GM19238 (cell line): ENCODE results near the gene P2RY8.
A peak's percentile ranks its signal among the peaks of the same experiment; 100 is the strongest.
"Not testable (repeated sequence)": the region's sequence is repeated elsewhere in the genome, so short reads cannot be mapped to it uniquely, and the experiment has no call there.

Experiments used
- DNase-seq: peaks from one replicate; pipeline ENCODE4 v3.0.0; 2011; ENCODE audit warnings: low spot score; ENCODE audit not compliant: insufficient read length

The P2RY8 gene, protein sequence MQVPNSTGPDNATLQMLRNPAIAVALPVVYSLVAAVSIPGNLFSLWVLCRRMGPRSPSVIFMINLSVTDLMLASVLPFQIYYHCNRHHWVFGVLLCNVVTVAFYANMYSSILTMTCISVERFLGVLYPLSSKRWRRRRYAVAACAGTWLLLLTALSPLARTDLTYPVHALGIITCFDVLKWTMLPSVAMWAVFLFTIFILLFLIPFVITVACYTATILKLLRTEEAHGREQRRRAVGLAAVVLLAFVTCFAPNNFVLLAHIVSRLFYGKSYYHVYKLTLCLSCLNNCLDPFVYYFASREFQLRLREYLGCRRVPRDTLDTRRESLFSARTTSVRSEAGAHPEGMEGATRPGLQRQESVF

DNA sequence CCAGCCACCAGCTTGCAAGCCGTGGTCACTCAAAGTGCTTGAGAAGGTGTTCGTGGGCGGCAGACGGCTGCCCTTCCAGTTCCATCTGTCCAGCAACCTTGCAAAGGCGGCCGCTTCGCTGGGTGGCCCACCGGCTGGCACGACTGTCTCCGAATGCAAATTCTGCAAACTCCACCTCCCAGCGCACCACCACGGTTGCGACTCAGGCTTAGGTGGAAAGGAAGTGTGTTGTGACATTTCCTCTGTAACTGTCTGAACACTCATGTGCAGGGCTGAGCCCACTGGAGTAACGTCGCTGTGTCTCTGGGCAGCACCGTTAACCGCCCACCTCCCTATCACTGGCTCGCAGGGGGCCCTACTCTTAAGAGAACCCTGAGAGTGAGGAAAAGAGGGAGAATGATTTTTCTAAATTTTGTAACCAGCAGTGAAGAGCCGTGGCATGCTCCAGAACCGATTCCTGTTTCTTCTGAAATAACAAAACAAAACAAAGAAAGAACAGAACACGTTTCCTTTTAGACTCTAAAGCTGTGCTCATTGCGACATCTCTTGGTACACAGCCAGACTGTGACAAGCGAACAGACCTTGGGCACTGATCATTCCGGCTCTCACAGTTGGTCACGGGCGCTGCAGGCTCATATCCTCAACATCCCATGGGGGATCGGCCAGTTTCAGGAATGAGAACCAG is at the start of gene P2RY8:
P2RY8 (minus strand) TSS at position 155 of the 685 bp plus-strand sequence. CDS start 70,627 bp downstream, outside the sequence.
- DNase-seq: peak; percentile 49

DNA sequence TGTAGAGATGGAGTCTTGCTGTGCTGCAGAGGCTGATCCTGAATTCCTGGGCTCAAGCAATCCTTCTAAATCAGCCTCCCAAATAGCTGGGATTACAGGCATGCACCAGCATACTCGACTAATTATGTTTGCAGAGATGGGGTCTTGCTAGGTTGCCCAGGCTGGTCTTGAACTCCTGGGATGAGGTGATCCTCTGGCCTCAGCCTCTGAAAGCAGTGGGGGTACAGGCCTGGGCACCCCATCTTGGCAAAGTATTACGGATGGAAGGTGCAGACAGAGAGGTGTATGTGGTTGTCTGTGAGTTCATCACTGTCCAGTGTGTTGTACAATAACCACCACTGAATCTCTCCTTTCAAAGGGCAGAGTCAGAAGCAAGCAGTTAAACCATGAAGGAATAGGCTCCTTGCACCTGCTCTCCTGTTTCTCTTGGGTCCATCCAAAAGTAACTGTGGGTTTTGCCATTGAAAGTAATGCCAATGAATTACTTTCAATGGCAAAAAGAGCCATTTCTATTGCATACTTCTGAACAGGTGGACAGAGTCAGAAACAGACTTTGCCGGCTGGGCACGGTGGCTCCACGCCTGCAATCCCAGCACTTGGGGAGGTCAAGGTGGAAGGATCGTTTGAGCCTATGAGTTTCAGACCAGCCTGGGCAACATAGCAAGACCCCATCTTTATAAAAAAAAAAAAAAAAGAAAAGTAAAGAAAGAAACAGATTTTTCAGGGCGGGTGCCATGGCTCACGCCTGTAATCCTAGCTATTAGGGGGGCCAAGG is 47.4 kb upstream of the P2RY8 start:
- DNase-seq: no peak

DNA sequence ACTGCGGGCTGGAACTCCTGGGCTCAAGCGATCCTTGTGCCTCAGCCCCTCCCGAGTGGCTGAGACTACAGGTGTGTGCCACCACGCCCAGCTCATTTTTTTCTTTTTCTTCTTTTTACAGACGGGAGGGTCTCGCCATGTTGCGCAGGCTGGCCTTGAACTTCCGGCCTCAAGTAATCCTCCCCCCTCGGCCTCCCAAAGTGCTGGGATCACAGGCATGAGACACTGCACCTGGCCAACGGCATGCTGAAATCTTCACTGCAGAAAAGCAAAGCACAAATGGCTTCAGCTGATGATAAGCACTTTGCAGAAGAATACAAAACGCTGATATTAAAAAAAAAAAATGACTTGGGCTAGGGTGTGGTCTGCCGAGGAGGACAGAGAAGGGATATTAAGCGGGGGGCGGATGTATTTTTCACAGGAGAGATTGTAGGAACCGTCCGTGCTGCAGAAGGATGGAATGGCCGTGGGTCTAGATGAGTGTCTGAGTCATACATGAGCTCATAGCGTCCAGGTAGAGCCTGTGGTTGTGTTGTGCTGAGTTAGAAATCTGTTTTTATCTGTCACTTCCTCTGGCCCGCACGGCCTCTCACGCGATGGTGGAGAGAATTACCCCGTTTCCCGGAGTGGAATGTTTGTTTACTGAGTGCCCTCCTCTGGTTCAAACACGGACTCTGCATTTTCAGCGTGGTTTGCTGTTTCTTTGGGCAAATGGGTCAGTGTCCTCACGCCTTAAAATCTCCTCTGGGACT is 45.9 kb upstream of the P2RY8 start:
- no peak for DNase-seq

DNA sequence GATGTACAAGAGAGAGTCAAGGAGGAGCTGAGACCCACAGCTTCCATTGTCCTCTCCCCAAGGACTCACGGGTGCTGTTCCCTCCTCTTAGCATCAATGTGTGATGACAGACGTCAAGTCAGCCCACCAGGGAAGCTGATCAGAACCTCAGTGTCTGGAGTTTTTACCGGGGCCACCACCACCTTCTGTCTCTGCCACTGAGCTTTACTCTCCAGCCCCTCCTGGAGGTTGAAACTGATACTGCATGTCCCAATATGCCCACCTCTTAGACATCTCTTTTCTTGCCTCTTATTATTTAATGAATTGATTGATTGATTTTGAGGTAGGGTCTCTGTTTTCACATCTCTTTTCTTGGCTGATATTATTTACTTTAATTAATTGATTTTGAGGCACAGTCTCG is 44.1 kb upstream of the P2RY8 start:
- DNase-seq: peak; percentile 44

DNA sequence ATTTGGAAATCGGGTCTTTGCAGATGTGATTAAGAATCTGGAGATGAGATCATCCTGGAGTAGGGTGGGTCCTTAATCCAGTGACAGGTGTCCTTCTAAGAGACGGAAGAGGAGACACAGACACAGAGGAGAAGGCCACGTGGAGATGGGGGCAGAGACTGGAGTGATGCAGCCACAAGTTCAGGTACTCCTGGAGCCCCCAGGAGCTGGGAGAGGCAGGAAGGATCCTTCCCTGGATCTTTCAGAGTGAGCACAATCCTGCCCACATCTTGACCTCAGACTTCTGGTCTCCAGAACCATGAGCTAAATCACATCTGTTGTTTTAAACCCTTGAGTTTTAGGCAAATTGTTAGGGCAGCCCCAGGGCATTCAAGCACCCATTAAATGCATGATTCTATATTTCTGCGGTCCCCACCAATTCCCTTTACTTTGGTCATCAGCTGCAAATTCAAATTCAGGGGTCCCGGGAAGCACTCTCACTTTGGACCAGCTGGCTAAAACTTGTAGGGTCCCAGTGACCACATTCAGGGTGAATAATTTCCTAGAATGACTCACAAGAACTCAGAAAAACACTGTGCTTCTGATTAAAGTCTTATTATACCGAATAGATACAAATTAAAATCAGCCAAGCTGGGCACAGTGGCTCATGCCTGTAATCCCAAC is 41.7 kb upstream of the P2RY8 start:
- no peak for DNase-seq

DNA sequence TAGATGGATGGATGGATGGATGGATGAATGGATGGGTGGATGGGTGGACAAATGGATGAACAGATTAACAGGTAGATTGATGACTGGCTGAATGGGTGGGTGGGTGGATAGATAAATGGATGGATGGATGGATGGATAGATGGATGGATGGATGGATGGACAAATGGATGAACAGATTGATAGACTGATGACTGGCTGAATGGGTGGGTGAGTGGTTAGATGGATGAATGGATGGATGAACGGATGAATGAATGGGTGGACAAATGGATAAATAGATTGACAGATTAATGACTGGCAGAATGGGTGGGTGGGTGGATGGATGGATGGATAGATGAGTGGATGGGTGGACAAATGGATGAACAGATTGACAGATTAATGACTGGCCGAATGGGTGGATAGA is 40.9 kb upstream of the P2RY8 start:
- DNase-seq: no peak

DNA sequence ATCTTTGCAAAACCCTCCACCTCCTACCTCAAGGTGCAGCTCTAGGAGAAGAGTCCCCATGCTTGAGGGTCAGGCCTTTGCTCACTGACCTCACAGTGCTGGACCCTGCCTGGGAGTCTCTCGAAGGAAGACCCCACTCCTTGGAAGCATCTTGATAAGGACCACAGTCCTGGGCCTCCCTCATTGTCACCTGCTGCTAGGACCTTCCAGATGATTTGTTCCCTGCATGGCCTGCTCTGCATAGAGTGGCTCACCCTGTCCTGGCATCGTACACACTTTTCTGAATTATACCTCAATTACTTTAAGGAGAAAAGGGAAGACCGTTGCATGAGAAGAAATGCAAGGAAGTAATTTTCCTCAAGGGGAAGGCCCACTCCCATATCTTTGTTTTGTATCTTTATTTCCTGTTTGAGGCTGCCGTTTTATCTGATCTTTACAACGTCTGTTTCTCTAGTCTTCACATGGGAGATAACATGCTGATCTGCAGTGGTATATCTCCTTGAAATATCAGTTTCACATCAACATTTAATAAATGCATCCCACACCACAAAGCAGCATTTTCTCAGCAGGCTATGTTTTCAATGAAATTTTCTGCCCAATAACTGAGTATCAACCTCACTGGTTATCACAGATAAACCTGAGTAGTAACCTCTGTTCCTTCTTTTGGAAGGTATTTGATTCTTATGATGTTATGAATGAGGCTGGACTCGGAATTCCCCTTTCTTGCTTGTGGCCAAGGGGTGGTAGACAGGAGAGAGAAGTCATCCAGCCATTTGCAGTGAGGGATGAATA is 39.4 kb upstream of the P2RY8 start:
- DNase-seq: no peak

DNA sequence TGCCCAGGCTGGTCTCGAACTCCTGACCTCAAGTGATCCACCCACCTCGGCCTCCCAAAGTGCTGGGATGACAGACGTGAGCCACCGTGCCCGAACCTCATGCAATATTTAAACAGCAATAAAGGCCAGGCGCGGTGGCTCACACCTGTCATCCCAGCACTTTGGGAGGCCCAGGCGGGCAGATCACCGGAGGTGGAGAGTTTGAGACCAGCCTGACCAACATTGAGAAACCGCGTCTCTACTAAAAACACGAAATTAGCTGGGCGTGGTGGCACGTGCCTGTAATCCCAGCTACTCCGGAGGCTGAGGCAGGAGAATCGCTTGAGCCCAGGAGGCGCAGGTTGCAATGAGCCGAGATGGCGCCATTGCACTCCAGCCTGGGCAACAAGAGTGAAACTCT is 37.2 kb upstream of the P2RY8 start:
- not testable (repeated sequence) for DNase-seq

DNA sequence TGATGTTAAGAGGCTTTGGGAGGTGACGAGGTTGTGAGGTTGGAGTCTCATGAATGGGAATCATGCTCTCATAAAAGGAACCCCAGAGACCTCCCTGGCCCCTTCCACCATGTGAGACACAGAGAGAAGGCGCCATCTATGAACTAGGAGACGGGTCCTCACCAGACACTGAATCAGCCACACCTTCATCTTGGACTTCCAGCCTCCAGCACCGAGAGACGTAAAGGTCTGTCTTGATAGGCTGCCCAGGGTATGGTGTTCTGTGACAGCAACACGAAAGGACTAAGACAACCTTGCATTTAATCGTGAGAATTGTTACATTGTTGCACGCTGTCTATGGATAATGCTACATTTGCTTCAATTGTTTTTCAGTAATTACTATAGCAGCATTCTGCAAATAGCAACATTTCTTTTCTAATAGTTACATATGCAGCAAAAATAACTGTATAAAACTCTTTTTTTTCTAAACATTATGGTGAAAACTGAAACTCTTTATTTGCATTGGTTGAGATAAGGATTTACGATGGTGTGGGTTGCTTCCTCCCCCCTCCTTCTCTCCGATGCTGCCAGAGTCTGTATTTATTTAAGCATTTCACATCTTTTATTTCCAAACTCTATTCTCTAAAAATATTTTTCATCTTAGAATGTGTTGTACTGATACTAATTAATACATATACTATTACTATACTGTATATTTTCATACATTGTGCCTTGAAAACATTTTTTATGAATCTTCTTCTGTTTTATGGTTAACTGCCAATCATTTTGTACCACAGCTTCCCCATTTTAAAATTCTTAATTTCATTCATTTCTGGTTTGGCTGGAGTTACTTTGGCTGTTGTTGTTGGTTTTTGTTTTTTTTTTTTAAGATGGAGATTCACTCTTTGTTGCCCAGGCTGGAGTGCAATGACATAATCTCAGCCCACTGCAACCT is 28.0 kb upstream of the P2RY8 start:
- no peak for DNase-seq

DNA sequence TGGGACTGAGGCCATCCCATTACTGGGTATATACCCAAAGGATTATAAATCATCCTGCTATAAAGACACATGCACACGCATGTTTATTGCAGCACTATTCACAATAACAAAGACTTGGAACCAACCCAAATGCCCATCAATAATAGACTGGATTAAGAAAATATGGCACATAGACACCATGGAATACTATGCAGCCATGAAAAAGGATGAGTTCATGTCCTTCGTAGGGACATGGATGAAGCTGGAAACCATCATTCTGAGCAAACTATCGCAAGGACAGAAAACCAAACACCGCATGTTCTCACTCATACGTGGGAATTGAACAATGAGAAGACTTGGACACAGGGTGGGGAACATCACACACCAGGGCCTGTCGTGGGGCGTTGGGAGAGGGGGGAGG is 27.1 kb upstream of the P2RY8 start:
- not testable (repeated sequence) for DNase-seq

DNA sequence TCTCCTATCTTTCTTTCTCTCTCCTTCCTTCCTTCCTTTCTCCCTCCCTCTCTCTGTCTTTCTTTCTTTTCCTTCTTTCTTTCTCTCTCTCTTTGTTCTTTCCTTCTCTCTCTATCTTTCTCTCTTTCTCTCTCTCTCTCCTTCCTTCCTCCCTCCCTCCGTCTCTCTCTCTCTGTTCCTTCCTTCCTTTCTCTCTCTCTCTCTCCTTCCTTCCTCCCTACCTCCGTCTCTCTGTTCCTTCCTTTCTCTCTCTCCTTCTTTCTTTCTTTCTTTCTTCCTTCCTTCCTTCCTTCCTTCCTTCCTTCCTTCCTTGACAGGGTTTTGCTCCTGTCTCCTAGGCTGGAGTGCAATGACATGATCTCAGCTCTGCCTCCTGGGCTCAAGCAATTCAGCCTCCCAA is 24.2 kb upstream of the P2RY8 start:
- DNase-seq: no peak

DNA sequence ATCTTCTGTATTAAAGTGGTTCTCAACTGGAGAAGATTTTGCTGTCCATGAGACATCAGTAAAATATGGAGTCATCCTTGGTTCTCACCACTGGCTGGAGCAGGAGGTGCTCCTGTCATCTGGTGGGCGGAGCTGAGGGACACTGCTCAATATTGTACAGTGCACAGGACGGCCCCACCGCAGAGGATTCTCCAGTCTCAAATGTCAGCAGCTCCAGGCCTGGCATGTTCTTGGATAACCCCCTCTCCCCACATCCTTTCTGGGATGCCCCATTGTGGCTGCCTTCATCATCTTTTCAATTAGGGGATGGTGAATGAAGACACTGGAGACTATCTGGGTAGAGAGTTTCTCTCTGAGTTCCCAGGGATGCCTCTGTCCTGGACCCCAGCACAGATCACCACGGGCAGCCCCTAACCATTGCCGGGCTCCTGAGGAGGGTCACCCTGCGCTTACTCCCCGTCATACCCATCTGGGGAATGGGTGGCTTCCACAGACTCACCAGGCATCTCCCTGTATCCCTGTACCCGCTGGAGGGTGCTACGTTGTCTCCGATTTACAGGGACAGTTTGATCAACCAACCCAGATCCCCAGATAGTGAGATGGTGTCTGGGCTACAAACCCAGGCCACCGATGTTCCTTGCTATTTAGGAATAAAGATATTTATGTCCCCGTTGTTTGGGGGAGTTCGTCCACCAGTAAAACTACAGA is 21.9 kb upstream of the P2RY8 start:
- DNase-seq: no peak

DNA sequence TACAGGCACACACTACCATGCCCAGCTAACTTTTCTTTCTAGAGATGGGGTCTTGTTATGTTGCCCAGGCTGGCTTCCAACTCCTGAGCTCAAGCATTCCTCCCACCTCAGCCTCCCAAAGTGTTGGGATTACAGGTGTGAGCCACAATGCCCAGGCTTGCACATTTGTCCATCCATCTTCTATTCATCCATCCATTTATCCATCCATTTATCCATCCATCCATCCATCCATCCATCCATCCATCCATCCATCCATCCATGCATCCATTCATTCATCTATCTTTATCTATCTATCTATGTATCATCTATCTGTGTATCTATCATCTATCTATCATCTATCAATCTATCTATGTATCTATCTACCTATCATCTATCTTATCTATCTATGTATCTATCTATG is 20.5 kb upstream of the P2RY8 start:
- not testable (repeated sequence) for DNase-seq

DNA sequence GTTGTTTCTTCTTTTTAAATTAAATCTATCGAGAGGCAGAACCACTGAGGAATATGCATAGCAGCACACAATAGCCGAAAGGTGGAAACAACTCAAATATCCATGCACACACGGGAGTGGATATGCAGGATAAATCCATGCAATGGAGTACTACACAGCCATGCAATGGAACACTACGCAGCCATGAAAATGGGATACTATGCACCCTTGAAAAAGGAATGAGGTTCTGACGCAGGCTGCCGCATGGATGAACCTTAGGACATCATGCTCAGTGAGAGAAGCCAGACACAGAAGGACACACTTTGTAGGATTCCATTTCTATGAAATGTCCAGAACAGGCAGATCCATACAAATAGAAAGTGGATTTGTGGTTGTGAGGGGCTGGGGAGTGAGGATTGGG is 18.4 kb upstream of the P2RY8 start:
- DNase-seq: no peak

DNA sequence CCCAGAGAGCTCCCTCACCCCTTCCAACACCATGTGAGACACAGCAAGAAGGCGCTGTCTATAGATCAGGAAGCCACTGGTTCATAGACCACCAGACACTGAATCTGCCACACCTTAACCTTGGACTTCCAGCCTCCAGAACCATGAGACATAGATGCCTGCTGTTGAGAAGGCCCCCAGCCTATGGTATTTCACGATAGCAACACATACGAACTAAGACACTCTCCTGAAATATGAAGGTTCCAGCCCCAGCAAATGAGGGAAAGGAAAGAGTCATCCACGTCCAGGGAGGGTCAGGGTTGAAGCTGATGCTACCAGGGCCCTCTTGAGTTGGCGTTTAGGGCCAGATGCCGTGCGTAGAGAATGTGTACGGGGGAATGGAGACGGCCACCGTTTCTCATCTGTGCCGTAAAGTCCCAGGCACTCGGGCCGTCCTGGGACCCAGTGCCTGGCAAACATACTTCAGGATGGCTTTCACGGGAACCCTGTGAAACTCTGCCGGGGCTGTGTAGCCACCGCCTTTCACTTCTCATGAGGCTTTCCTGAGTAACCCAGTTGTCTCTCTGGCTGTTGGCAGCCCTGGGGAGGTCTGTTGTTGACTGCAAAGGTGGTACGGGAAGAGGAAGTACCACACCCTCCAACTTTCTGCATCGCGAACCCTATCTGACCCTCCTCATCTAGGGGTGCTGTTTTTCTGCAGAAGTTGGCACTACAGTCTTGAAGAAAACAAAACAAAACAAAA is 17.7 kb upstream of the P2RY8 start:
- DNase-seq: no peak

DNA sequence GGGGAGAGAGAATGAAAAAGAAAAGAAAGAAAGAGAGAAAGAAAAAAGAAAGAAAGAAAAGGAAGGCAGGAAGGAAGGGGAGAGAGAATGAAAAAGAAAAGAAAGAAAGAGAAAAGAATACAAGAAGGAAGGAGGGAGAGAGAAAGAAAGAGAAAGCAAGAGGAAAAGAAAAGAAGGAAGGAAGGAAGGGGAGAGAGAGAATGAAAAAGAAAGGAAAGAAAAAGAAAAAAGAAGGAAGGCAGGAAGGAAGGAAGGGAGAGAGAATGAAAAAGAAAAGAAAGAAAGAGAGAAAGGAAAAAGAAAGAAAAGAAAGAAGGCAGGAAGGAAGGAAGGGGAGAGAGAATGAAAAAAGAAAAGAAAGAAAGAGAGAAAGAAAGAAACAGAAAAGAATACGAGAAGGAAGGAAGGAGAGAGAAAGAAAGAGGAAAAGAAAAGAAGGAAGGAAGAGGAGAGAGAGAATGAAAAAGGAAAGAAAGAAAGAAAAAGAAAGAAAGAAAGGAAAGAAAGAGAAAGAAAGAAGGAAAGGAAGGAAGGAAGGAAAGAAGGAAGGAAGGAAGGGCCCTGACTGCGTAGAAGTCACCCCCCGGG is 15.1 kb upstream of the P2RY8 start:
- no peak for DNase-seq

DNA sequence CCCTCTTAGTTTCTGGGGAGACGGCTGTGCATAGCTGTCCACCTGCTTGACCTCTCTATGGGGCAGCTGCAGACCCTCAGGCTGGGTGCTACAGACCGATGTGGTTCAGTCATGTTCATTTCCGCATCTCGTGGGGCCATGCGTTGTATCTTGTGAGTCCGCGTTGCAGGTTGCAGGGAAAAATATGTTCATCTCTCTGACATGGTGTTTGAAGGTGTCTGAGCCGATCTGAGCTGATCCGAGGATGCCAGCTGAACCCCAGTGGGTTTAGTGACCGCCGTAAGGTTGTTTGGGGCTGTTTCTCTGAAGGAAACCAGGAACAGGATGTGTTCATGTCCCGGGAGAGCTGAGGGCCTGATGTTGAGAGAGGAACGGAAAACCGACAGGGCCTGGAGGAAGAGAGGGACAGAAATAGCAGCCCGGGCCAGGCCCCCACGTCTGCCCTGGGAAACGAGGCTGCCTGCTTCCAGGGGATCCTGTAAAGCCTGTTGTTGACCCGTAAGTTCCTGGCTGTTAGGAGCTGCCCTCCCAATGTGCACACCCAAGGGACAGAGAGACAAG is 9.8 kb upstream of the P2RY8 start:
- no peak for DNase-seq
